Hypothalamus (tissue), 51 donors: ENCODE measurements around the gene SSTR3.
A peak's percentile ranks its signal among the peaks of the same experiment; 100 is the strongest.

Source experiments
- DNase-seq, 51 donors: peaks; one replicate each; lab custom pipeline; 2025; lab: John Stamatoyannopoulos, UW

Gene SSTR3

DNA sequence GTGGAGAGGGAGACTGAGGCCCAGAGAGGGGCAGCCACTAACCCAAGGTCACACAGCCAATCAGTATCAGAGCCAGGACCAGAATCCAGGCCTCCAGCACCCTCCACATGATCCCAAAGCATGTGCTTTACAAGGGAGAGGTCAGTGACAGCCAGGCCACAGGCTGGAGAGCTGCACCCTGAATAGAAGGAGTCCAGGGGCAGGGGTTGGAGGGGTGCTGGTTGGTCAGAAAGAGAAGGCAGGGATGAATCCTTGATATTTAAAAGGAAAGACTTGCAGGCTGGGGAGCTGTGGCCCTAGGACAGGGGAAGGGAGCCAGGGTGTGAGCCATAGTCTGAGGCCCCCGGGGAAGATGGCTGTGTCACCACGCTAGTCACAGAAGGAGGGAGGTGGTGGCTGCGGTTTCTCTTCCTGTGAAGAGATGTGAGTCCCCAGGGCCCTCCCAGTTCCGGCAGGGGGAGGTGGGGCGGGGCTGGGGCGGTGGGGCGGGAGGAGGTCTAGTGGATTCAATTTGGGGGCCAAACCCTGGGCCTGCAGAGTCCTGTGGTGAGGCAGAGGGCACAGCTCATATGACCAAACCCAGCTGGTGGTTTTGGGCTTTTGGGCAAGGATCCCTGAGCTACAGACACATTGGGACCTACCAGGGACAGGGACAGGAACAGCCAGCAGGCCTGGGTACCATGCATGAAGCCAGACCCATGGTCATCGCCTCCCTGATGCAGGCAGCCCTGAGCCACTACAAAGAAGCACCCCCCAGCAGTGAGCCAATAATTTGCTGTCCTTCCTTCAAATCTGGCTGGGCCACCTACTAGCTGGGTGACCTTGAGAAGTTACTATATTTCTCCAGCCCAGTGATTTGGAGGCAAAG, 17.8 kb upstream of the SSTR3 start:
- no peak for DNase-seq

DNA sequence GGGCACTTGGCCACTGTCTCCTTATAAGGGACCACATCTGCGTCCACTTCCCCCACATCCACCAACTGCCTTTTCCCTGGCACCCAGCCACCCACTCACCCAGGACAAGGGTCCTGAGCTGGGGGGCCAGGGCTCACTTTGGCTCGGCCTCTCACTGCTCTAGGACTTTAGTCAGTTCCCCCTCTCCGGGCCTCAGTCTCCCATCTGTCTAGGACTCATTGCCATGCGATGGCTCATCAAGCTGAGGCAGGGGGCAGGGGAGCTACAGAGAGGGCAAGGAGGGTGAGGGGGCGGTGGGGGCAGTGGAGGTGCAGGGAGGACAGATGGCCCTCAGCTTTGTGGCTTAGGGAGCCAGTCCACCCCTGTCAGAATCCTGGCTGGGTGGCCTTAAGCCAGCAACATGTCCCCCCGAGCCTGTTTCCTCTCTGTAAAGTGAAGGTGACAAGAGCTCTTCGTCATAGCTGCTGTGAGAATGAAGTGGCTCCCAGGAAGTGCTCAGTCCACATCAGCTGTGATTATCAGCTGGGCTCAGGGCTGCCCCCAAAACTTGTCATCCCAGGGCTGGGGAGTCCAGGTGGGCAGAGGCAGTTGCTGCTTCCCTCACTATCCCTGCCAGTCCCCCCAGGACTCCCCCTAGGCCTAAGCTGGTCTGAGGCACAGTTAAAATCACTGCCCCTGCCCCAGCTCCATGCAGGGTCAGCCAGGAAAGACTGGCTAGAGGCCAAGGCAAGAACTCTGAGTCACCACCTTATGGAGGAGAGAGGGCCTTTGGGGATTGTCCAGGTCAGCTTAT, 16.9 kb upstream of the SSTR3 start:
- no peak for DNase-seq

DNA sequence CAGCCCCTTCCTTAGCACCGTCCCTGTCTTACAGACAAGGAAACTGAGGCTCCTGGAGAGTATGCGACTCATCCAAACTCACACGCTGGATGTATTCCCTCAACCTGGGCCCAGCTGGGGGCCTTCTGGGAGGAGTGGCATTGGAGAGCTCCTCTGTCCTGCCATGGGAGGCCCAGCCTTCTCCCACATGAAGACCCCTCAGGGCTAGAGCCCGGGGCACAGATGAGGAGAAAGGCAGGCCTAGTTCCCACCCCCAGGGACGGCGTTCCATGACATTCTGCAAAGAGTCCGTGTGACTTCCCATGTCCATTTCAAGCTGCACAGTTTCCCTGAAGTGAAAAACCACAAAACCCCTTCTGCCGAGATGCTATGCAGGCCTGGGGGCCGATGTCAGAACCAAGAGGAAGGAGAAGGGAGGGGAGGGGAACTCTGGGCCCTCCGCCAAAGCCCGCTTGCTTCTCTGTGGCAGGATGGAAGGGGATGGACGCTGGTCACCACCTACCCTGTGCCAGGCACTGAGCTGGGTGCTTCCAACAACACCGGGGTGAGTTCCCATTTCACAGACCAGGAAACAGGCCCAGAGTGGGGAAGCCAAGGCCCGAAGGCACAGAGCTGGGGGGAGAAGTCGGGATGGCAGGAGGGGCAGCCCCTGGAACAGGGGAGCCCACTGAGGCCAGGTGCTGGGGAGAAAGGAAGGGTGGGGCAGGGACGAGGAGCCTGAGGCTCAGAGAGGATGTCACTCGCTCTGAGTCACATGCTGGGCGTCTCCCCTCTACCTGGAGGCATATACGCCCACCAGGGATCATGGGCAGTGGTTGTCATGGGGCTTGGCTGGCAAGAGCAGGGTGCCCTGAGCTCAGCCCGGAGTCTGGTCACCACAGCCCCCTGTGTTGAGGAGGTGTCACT, 16.1 kb upstream of the SSTR3 start:
- DNase-seq = peak in 8 of 51 donors; percentile 22 to 36 (median 25)

DNA sequence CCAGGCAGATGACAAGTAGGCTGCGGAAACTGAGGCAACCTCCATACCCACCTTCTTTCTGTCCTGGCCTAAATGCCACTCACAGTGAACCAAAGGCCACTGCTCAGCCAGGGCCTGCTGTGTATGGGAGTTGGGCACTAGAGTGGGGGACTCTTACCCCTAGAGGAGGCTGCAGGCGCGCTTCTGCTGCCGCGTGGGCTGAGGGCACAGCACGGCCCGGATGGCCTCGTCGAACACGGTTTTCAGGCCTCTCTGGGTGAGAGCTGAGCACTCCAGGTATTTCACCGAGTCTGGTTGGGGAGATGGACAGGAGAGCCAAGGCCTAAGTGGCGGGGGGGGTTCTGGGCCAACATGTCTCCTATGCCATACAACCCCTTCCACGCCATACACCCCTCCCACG, 14.2 kb upstream of the SSTR3 start:
- no peak for DNase-seq

DNA sequence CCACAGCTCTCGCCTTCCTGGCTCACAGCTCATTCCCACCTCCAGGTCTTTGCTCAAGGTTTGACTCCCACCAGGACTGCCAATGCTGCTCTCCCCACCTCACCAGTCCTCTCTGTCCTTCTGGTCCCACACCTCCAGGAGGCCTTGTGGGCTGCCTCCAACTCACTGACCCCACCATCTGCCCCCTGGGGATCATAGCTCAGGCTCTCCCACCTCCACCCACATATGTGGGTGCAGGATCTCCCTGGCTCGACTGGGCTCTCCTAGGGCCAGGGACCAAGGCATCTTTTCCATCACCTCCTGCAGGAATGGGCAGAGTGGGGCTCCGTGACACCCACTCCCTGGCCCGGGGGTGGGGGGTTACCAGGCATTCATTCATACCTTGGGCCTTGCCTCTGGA, 13.8 kb upstream of the SSTR3 start:
- no peak for DNase-seq

DNA sequence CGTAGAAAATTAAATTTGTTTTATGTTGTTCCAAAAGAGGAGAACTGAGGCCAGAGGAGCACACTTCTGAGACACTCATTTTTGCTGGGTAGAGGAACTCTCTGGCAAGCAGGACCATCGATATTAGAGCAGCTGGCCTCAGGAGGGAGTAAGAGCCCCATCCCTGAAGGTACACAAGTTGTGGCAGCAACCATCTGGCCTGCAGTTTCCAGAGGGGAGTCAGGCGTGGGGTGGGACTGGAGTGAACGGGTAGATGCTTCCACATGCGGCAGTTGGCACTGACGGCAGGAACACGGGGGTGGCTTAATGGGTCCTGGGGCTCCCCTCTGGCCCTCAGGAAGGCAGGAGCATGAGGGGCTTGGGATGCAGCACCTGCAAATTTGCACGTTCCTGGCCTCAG, 13.2 kb upstream of the SSTR3 start:
- DNase-seq = no peak

DNA sequence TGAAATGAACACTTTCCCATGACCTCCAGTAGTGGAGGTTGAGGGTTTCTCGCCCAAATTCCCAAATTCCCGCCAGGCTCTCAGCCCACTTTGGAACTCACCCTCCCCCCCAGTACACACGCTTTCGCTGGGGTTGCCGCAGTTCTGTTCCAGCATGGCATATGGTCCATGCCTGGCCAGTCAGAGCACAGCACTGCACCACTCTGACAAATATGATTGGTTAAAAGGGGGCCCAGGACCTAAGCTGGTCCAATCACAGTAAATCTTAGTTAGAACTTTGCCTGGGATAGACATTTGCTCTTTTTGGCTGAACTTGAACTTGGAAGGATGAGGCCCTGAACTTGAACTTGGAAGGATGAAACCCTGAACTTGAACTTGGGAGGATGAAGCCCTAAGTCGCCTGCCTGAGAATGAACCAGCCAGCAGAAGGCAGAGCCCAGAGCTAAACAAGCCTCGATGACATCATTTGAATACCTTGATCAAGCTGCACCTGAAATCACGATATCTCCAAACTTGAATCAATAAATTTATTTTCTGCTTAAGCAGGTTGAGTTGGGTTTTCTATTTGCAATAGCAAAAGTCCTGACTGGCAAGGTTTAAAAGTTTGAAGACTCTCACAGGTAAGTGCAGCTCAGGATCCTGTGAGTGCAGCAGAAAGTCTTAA, 12.6 kb upstream of the SSTR3 start:
- DNase-seq = no peak

DNA sequence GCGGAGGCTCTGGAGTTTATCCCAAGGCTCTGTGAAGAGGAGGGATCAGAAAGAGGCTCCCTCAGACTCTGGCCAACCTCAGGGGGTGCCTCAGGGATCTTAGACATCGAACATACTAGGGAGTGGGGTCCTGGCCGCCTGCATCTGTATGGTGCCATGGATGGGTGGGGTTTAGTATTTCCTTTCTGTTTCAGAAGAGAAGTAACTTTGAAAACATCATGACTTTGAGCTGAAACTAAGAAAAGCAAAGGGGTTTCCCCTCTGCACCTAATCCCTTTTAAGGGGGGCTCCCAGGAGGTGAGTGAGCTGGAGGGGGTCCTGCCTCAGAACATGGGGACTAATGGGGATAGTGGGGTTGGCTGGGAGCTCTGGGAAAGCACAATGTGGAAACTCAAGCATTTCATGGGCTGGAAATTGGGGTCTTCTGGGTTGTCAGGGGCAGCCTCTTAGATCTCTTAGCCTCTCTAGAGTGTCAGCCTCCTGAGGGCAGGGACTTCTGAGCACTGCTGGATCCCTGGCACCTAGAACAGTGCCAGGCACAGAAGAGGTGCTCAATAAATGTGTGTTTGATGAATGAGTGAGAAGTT, 11.8 kb upstream of the SSTR3 start:
- DNase-seq = no peak

DNA sequence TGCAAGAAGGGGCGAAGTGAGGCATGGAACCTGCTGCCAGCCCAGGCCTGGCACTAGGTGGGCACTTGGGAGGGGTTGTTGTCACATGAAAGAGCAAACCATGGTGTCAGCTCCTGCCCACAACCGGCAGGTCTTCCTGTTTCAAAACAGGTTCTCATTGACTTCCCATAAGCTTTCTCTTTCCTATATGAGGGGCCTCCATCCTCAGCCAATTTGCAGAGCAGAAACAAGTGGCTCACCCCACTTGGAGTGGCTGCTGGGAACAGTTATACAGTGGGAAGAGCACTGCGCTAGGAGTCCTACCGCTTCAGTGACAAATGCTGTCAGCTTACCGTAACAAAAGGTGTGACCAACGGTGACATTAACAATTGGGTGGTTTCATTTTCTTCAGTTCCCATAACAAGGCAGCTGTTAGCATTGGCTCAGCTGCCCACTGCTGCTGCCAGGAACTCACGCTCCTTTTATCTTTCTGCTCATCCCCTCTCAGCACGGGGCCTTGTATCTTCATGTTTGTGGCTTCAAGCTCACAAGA, 10.2 kb upstream of the SSTR3 start:
- no peak for DNase-seq

DNA sequence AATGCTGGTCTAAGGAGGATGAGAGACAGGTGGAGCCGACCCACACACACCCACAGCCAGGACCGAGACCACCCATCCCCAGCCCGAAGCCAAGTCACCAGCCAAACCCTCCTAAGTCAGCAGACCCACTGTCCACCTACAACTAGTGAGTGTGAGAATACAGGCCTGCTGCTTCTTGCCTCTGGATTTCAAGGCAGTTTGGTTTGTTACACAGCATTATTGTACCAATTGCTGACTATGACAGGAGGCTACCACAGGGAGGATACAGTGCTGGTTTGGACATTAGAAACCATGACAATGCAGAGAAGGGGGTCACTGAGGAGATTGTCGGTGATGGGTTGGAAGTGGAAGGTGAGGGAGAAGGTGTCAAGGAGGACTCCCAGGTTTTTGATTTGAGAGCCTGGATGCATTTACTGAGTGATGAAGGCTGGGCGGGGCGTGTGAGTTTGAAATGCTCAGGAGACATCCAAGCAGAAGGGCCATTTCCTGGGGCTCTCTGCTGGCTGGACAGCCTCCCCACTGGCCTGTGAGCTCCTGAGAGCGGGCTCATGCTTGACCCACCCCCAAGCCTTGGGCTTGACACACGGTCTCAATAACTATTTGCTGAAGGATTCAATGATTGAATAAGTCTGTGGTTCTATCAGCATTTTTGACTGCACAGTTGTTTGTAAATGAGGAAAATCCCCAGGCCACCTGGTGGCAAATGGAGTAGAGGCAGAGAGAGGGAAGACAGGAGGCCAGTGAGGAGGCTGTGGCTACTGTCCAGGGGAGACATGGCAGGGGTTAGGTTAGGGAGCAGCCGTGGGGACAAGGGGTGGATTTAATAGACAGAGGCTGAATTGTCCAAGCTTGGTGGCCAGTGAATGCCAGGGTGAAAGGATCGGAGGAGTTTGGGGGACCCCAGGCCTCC, 9.4 kb upstream of the SSTR3 start:
- DNase-seq = no peak

DNA sequence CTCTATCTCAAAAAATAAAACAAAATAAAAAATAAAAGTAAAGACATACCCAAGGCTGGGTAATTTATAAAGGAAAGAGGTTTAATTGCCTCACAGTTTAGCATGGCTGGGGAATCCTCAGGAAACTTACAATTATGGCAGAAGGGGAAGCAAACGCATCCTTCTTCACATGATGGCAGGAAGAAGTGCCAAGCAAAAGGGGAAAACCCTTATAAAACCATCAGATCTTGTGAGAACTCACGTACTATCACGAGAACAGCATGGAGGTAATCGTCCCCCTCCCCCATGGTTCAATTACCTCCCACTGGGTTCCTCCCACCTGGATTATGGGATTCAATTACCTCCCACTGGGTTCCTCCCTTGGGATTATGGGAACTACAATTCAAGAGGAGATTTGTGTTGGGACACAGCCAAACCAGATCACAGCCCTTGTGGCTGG, 8.3 kb upstream of the SSTR3 start:
- no peak for DNase-seq

DNA sequence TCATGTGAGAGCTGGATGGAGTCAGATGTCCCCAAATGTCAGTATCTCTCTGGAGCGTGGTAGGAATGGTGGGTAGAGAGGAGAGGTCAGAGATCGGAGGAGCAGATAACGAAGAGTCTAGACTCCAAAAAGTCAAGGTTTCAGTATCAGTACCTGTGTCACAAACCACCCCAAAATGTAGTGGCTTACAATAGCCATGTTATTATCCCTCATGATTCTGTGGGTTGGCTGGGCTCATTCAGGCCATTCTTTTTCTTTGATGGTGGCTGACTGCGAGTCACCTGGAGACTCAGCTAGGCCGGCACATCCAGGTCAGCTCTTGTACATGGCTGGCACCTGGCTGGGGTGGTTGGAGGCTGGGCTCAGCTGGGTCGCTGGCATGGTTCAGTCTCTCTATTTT, 7.3 kb upstream of the SSTR3 start:
- no peak for DNase-seq

DNA sequence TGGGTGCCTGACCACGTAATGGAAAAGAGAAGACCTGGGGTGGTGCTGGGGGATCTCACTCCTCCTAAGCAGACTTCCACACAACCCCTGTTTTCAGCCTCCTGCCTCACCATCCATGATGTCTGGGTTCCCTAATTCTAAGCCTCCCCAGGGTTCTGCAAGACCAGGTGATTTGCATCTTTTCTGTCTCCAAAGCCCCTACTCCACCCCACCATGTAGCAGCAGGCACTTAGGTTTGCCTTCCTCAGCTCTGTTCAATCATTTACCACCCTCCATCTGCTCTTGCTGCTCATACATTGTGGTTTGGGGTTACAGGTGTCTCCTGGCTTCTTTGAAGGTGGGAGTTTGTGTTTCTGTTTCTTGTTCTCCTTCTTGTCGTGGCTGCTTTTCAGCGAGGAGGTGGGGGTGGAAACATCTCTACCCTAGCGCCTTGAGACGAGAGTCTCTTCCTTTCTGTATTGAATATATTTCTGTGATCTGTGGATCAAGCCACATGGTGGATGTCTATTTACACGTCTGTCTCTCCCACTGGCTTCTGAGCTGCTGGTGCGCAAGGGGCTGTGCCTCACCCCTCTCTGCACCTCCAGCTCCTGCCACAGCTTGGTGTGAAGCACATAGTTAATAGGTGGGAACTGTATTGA, 6.6 kb upstream of the SSTR3 start:
- DNase-seq = no peak

DNA sequence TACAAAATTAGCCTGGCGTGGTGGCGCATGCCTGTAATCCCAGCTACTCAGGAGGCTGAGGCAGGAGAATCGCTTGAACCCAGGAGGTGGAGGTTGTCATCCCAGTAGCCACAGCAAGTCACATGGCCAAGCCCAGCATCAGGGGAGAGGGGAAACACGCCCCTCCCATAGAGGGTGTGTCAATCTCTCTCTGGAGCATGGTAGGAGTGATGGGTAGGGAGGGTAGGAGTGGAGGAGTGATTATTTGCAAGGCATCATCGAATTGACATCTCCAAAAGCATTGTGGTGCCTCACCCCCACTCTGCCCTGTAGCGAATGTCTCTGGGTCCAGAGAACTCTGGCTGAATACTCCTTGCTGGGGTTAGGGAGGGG, 6.1 kb upstream of the SSTR3 start:
- no peak for DNase-seq

DNA sequence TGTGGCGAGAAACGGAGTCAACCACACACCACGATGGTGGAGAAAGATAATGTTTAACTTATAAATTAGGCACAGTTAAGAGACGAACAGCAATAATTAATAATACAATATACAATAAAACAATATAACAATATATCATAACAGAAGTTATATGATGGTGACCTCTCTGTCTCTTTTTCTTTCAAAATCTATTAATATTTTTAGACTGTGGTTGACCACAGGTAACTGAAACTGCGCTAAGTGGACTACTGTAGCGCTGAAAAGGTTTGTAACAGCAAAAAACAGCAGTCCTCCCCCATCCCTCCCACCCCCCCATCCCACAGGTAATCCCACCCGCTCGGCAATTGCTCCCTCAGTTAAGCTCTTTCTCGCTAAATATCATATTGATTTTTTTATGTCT, 3.6 kb upstream of the SSTR3 start:
- no peak for DNase-seq

DNA sequence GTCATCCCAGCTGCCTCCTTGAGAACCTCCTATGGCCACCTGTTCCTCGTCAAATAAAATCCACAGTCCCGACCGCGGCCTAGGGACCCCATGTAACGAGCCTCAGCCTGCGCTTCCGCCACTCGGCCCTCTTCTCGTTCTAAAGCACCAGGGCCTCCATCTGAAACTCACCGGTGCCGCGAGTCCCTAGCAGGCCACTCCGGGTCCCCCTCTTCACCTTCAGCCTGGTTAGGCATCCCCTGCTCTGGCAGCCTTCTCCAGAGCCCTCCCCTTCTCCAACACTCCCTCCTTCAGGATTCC, 2.4 kb upstream of the SSTR3 start:
- no peak for DNase-seq

DNA sequence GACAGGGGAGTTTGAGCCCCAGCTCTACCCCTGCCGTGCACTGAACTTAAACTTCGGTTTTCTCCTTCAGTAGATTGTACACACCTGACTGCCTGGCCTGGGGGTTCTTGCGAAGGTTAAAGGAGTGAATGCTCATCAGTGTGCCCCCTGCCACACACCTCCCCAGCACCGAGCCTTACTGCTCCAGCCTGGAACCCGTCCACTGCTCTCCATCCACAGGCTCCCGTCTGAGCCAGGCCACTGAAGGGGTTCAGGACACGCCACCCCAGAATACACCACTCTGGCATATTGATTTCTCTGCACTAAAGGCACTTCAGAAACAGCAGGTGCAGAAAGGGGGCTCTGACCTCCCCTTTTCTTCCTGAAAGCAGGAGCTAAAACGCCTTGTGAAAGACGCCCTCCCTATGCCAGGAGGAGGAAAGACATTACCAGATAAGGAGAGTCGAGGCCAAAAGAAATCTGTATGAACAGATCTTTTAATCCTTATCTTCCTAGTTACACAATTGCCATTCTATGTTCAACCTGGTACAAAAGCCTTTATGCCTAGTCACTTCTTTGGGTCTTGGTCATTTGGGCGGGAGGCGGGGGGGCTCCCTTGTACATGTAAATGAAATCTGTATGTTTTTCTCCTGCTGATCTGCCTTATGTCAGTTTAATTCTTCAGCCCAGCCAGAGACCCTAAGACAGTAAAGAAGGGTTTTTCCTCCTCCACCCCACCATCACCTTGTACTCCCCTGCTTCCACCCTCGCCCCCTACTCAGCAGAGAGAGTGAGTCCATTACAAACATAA, 1.9 kb upstream of the SSTR3 start:
- no peak for DNase-seq
